ENCODE measurements around the gene PPY. TPM values are rescaled to one million over a fixed set of nuclear protein-coding genes. Genes with fewer than 3 reads are reported as not detected.

PPY gene
- total and polyA plus RNA-seq, 2 donors (not counting 1 experiment from before 2014, with no cell fraction given) = not detected

- no peak overlapping the region for H3K27ac Mint-ChIP-seq
- H2AFZ ChIP-seq (ENCODE audit: insufficient read depth, low read depth, low read length, poor library complexity, severe bottlenecking) = no peak overlapping the region
These were observed 36.7 kb upstream of the PPY start for GRCh38 chr17:43979011-43979410.

GRCh38 chr17:43978078-43978477, 35.8 kb upstream of the PPY start:
- H3K27me3 Mint-ChIP-seq = peaks cover 36% of the 10 kb centered on the region
- no peak for TF ChIP-seq EZH2 (IDR thresholded peaks at IDR 0.05; ENCODE audit: borderline replicate concordance, insufficient read depth, low read depth, low read length, poor library complexity, severe bottlenecking)
- TF ChIP-seq CTCF (IDR thresholded peaks at IDR 0.05) = no peak
- no peak for DNase-seq
- no peak overlapping the region for H3K4me2 ChIP-seq (replicated peaks; ENCODE audit: low read depth, low read length, poor library complexity, severe bottlenecking)
- H3K36me3 ChIP-seq (replicated peaks in 1 of 2; ENCODE audit: control extremely low read depth in 1 of 2, control insufficient read depth in 1 of 2, extremely low read depth in 1 of 2, insufficient read depth in 2 of 2, low read length in 1 of 2) = no peaks in the 10 kb centered on the region
- no peak overlapping the region for H3K4me3 ChIP-seq (ENCODE audit: control extremely low read depth in 1 of 5, extremely low read depth in 1 of 5, insufficient read depth in 1 of 5, low read depth in 2 of 5, low read length in 4 of 5)
- H3K9me3 ChIP-seq (ENCODE audit: control extremely low read depth in 1 of 3, control insufficient read depth in 2 of 3, insufficient read depth in 1 of 3, low read length in 2 of 3) = peaks cover 0 to under 1% (median 0%) of the 10 kb centered on the region in 3 donors
- peaks cover 0 to 19% (median 13%) of the 10 kb centered on the region in 4 experiments for H3K27me3 ChIP-seq (replicated peaks in 1 of 4; ENCODE audit: control extremely low read depth in 1 of 4, control insufficient read depth in 3 of 4, insufficient read depth in 4 of 4, low read length in 3 of 4)
- H3K4me3 Mint-ChIP-seq = no peak overlapping the region
- no peak overlapping the region for H3K27ac ChIP-seq (ENCODE audit: low read length in 2 of 2)
- no peaks in the 10 kb centered on the region for H4K20me1 ChIP-seq (ENCODE audit: control insufficient read depth, insufficient read depth, low read length, poor library complexity, severe bottlenecking)
- WGBS (ENCODE audit: insufficient coverage) = no CpG with 5 or more reads among the region's 2 CpGs
- peaks cover 0 to under 1% of the 10 kb centered on the region in 2 donors for H3K4me1 ChIP-seq (ENCODE audit: control insufficient read depth in 2 of 2, insufficient read depth in 2 of 2, low read length in 2 of 2)
- H3K9me3 Mint-ChIP-seq (ENCODE audit: insufficient read depth) = no peaks in the 10 kb centered on the region
- H3K4me1 Mint-ChIP-seq = no peaks in the 10 kb centered on the region
- intact Hi-C loops (cut with micrococcal nuclease) = no loop called here
- no peak for ATAC-seq (ENCODE audit: low read depth)
- CTCF ChIA-PET = no interaction called here
- no peak overlapping the region for H3K27ac Mint-ChIP-seq
- POLR2A ChIA-PET = no interaction called here
- H3K9ac ChIP-seq (ENCODE audit: low read length) = no peak overlapping the region
- no peak overlapping the region for H2AFZ ChIP-seq (ENCODE audit: insufficient read depth, low read depth, low read length, poor library complexity, severe bottlenecking)
- no peaks in the 10 kb centered on the region for H3K79me2 ChIP-seq (ENCODE audit: control insufficient read depth, insufficient read depth, low read length)

More at GRCh38 chr17:43979011-43979410, 36.7 kb upstream of the PPY start:
- no peaks in the 10 kb centered on the region for H3K79me2 ChIP-seq (ENCODE audit: control insufficient read depth, insufficient read depth, low read length)
- peaks cover 8 to 10% of the 10 kb centered on the region in 2 donors for H3K4me1 ChIP-seq (ENCODE audit: control insufficient read depth in 2 of 2, insufficient read depth in 2 of 2, low read length in 2 of 2)
- peaks cover 0 to 28% (median 19%) of the 10 kb centered on the region in 4 experiments for H3K27me3 ChIP-seq (replicated peaks in 1 of 4; ENCODE audit: control extremely low read depth in 1 of 4, control insufficient read depth in 3 of 4, insufficient read depth in 4 of 4, low read length in 3 of 4)
- H3K4me3 ChIP-seq (ENCODE audit: control extremely low read depth in 1 of 5, extremely low read depth in 1 of 5, insufficient read depth in 1 of 5, low read depth in 2 of 5, low read length in 4 of 5) = no peak overlapping the region
- no peak for DNase-seq
- WGBS (ENCODE audit: insufficient coverage) = 78% methylated on average over 6 of the region's 7 CpGs
- Mint-ChIP-seq H3K27me3 (peaks cover 35% of the 10 kb centered on the region), H3K4me3 (no peak overlapping the region), H3K9me3 (ENCODE audit: insufficient read depth) (no peaks in the 10 kb centered on the region), H3K4me1 (peaks cover 2% of the 10 kb centered on the region)
- no peaks in the 10 kb centered on the region for H3K36me3 ChIP-seq (replicated peaks in 1 of 2; ENCODE audit: control extremely low read depth in 1 of 2, control insufficient read depth in 1 of 2, extremely low read depth in 1 of 2, insufficient read depth in 2 of 2, low read length in 1 of 2)
- intact Hi-C loops (cut with micrococcal nuclease) = no loop called here
- ChIA-PET CTCF (interaction anchor here (1.3 kb wide), 1 partner anchor 189 kb away, joined by 3 read pairs; no protein-coding TSS in a partner anchor), POLR2A (no interaction called here)
- H4K20me1 ChIP-seq (ENCODE audit: control insufficient read depth, insufficient read depth, low read length, poor library complexity, severe bottlenecking) = no peaks in the 10 kb centered on the region
- TF ChIP-seq EZH2 (IDR thresholded peaks at IDR 0.05; ENCODE audit: borderline replicate concordance, insufficient read depth, low read depth, low read length, poor library complexity, severe bottlenecking) (no peak), CTCF (IDR thresholded peaks at IDR 0.05) (no peak)
- ATAC-seq (ENCODE audit: low read depth) = no peak
- H3K9ac ChIP-seq (ENCODE audit: low read length) = no peak overlapping the region
- peaks cover 0 to 5% (median 0%) of the 10 kb centered on the region in 3 donors for H3K9me3 ChIP-seq (ENCODE audit: control extremely low read depth in 1 of 3, control insufficient read depth in 2 of 3, insufficient read depth in 1 of 3, low read length in 2 of 3)
- no peak overlapping the region for H3K27ac ChIP-seq (ENCODE audit: low read length in 2 of 2)
- no peak overlapping the region for H3K4me2 ChIP-seq (replicated peaks; ENCODE audit: low read depth, low read length, poor library complexity, severe bottlenecking)

Data from B cell (primary cell).